ENCODE data around the gene CERCAM. TPM values are rescaled to one million over a fixed set of nuclear protein-coding genes. Genes with fewer than 3 reads are reported as not detected.

The CERCAM gene
- total and polyA plus RNA-seq, 4 donors, result 1.1 to 2.9 (median 1.8) TPM

GRCh38 chr9:128469070-128469469 lies 48.4 kb downstream of the CERCAM start (continued):
- no peak for TF ChIP-seq CTCF (IDR thresholded peaks at IDR 0.05; ENCODE audit: low read depth, low read length, missing input control)
- TF ChIP-seq RXRA (IDR thresholded peaks at IDR 0.05), result no peak

- Histone ChIP-seq H3K36me3 (ENCODE audit: control insufficient read depth in 4 of 4, insufficient read depth in 3 of 4, low read depth in 1 of 4, low read length in 3 of 4) (peaks cover 4 to 14% (median 5%) of the 10 kb centered on the region in 4 donors), H3K4me3 (ENCODE audit: low read depth in 1 of 3, low read length in 3 of 3) (no peak overlapping the region), H3K9ac (ENCODE audit: low read depth in 1 of 2, low read length in 2 of 2) (no peak overlapping the region), H3K9me3 (ENCODE audit: control insufficient read depth in 4 of 4, low read length in 3 of 4) (no peaks in the 10 kb centered on the region), H3K27me3 (ENCODE audit: control insufficient read depth in 4 of 4, insufficient read depth in 4 of 4, low read length in 3 of 4) (no peaks in the 10 kb centered on the region), H3K4me1 (ENCODE audit: control insufficient read depth in 4 of 4, insufficient read depth in 4 of 4, low read length in 3 of 4) (no peaks in the 10 kb centered on the region), H3K27ac (ENCODE audit: low read depth in 1 of 2, low read length in 2 of 2) (no peak overlapping the region)
- no peak for DNase-seq (ENCODE audit: low spot score)
- TF ChIP-seq TAF1 (conservative IDR thresholded peaks at IDR 0.05), result no peak
- TF ChIP-seq EGR1 (IDR thresholded peaks at IDR 0.05; ENCODE audit: low read depth in 2 of 2), result no peak
- TF ChIP-seq, protein P1, sequence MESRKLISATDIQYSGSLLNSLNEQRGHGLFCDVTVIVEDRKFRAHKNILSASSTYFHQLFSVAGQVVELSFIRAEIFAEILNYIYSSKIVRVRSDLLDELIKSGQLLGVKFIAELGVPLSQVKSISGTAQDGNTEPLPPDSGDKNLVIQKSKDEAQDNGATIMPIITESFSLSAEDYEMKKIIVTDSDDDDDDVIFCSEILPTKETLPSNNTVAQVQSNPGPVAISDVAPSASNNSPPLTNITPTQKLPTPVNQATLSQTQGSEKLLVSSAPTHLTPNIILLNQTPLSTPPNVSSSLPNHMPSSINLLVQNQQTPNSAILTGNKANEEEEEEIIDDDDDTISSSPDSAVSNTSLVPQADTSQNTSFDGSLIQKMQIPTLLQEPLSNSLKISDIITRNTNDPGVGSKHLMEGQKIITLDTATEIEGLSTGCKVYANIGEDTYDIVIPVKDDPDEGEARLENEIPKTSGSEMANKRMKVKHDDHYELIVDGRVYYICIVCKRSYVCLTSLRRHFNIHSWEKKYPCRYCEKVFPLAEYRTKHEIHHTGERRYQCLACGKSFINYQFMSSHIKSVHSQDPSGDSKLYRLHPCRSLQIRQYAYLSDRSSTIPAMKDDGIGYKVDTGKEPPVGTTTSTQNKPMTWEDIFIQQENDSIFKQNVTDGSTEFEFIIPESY (IDR thresholded peaks at IDR 0.05), result no peak
- TF ChIP-seq GABPA (IDR thresholded peaks at IDR 0.05 in 1 of 2, conservative IDR thresholded peaks at IDR 0.05 in 1 of 2), result no peak
- TF ChIP-seq FOXA2 (IDR thresholded peaks at IDR 0.05), result no peak
- TF ChIP-seq, protein P2, sequence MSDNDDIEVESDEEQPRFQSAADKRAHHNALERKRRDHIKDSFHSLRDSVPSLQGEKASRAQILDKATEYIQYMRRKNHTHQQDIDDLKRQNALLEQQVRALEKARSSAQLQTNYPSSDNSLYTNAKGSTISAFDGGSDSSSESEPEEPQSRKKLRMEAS (IDR thresholded peaks at IDR 0.05), result no peak
- TF ChIP-seq CTCF (IDR thresholded peaks at IDR 0.05; ENCODE audit: low read depth, low read length, missing input control), result no peak
- TF ChIP-seq RAD21 (IDR thresholded peaks at IDR 0.05), result no peak
- no peak for TF ChIP-seq FOXA1 (IDR thresholded peaks at IDR 0.05)
- no peak for TF ChIP-seq RXRA (IDR thresholded peaks at IDR 0.05)
- TF ChIP-seq JUND (IDR thresholded peaks at IDR 0.05), result no peak
- no peak for TF ChIP-seq HNF4A (conservative IDR thresholded peaks at IDR 0.05)
- no peak for TF ChIP-seq NR2F2 (IDR thresholded peaks at IDR 0.05)
- no peak for TF ChIP-seq SP1 (IDR thresholded peaks at IDR 0.05)
- 73% methylated on average over 5 of the region's 5 CpGs for WGBS
Observed at GRCh38 chr9:128470560-128470959, 49.9 kb downstream of the CERCAM start.

DNA sequence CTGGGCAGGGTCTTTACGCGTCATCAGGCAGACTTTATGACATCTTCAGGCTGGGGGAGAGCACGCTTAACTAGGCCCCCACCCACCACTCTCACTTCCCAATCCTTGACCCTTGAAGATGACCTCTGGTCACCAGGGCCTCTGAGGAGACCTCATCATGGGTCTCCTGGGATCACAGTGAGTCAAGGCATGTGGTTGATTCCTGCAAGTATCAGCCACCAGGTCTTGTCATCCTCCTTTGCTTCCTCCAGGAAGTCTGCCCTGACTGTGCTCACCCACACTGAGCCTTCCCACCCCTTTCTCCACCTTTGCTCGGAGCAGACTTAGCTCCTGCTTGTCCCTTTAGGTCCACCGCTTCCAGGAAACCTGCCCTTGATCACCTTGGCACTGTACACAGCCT lies 52.4 kb downstream of the CERCAM start:
- no peak overlapping the region for H3K27ac ChIP-seq (ENCODE audit: low read depth in 1 of 2, low read length in 2 of 2)
- H3K36me3 ChIP-seq (ENCODE audit: control insufficient read depth in 4 of 4, insufficient read depth in 3 of 4, low read depth in 1 of 4, low read length in 3 of 4), result peaks cover 0 to 16% (median 4%) of the 10 kb centered on the region in 4 donors
- no peaks in the 10 kb centered on the region for H3K27me3 ChIP-seq (ENCODE audit: control insufficient read depth in 4 of 4, insufficient read depth in 4 of 4, low read length in 3 of 4)
- no peaks in the 10 kb centered on the region for H3K9me3 ChIP-seq (ENCODE audit: control insufficient read depth in 4 of 4, low read length in 3 of 4)
- no peak for DNase-seq (ENCODE audit: low spot score)
- no peaks in the 10 kb centered on the region for H3K4me1 ChIP-seq (ENCODE audit: control insufficient read depth in 4 of 4, insufficient read depth in 4 of 4, low read length in 3 of 4)
- 96% methylated on average over 5 of the region's 5 CpGs for WGBS
- H3K9ac ChIP-seq (ENCODE audit: low read depth in 1 of 2, low read length in 2 of 2), result no peak overlapping the region
- H3K4me3 ChIP-seq (ENCODE audit: low read depth in 1 of 3, low read length in 3 of 3), result no peak overlapping the region
- no peak for TF ChIP-seq GABPA (IDR thresholded peaks at IDR 0.05 in 1 of 2, conservative IDR thresholded peaks at IDR 0.05 in 1 of 2)
- TF ChIP-seq EGR1 (IDR thresholded peaks at IDR 0.05; ENCODE audit: low read depth in 2 of 2), result no peak
- TF ChIP-seq, protein P2 (IDR thresholded peaks at IDR 0.05), result no peak
- TF ChIP-seq ATF3 (IDR thresholded peaks at IDR 0.05), result no peak
- no peak for TF ChIP-seq FOXA1 (IDR thresholded peaks at IDR 0.05)
- TF ChIP-seq YY1 (IDR thresholded peaks at IDR 0.05), result no peak
- TF ChIP-seq TAF1 (conservative IDR thresholded peaks at IDR 0.05), result no peak
- TF ChIP-seq, protein P1 (IDR thresholded peaks at IDR 0.05), result no peak

Data from liver (tissue), 9 donors.